HG03280 (cell line): Measurements from ENCODE around the gene POLDIP3.

Experiments used
- ATAC-seq: cut with Tn5 transposase; IDR thresholded peaks from one replicate; pipeline ENCODE4 v1.9.1; 2021; ENCODE audit warnings: mild to moderate bottlenecking, moderate library complexity; ENCODE audit not compliant: unreplicated experiment

Gene POLDIP3, protein sequence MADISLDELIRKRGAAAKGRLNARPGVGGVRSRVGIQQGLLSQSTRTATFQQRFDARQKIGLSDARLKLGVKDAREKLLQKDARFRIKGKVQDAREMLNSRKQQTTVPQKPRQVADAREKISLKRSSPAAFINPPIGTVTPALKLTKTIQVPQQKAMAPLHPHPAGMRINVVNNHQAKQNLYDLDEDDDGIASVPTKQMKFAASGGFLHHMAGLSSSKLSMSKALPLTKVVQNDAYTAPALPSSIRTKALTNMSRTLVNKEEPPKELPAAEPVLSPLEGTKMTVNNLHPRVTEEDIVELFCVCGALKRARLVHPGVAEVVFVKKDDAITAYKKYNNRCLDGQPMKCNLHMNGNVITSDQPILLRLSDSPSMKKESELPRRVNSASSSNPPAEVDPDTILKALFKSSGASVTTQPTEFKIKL

DNA sequence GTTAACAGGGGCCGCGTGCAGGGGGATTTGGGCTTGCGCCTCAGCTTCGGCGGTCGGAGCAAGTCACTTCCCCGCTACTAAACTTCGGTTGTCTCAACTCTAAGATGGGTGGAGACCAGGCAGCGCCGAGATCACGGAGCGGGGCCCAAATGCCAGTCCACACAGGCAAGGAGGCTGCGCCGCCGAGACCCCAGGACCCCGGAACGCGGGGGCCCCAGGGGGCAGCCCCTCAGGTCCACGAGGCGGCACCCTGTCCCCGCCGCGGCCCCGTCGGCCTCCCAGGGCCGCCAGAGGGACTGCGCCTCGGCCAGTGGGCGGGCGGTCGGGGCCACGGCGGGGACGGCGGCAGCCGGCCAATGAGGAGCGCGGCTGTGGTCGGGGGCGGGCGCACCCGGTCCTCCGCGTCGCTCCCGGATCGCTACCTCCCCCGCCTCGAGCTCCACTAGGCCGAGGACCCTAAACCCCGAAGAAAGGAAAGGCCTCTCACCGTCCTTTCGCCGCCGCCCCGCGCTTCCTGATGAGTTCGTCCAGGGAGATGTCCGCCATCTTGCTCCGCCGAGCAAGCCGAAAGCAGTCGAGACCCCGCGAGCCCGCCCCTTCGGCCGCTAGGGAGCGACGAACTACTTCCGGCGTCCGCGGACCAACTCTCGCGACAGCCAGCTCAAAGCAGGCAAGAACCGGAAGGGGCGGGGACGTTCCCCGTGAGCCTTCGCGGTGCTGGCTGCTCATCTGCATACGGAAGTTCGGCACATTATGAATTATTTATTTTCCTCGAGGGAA, at the start of gene POLDIP3:
POLDIP3 (minus strand) TSS at position 572 of the 780 bp plus-strand sequence; CDS start at position 546, 26 bp downstream.
- peak; percentile 72 for ATAC-seq

DNA sequence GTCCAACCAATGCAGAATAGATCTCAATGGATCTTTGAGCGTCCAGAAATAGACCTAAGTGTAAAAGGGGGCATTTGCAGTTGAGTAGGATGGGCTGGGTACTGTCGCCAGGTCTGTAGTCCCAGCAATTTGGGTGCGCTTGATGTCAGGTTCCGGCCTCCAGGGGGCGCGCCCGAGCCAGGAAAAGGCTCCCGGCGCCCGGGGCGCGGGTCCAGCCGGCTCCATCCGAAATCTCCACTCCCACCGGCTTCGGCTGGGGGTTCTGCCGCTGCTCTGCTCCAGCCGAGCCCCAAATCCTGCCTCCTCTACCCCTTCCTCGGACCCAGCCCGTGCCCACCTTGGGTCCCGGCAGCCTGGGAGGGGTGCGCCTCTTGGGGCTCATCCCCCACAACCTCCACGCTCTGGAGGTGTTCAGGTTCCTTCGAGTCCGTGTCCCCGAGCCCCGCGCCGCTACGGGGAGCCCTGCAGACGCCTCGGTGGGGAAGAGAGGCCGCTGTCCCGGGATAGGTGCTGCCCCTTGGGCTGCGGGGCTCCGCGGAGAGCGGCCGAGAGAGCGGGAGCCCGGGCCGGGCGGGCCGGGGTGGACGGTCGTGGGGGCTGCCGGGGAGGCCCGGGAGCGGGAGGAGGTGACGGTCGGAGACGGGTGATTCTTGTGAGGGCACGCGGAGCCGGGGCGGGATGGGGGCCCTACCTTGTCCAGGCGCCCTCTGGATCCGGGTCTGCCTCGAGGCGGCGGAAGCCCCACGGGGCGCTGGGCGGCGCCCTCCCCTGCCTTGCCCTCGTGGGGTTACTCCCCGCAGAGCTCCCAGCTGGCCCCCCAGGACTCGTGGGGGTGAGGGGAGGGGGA, 47.5 kb upstream of the POLDIP3 start:
- ATAC-seq, result peak; percentile 58

DNA sequence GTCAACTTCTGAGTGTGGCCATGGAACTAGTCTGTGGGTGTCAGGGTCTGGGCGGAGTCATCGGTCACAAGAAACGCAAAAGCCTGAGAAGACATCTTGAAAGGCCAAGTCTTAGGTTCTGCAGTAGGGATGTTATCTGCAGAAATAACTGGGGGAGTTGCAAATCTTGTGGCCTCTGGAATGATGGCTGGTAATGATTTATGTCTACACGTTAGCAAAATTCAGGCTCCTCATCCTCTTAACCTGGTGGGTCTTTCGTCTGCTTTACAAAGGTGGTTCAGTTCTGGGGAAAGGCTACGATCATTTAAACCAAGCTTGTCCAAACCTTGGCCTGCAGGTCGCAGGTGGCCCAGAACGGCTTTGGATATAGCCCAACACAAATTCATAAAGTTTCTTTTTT, 41.9 kb upstream of the POLDIP3 start:
- no peak for ATAC-seq

DNA sequence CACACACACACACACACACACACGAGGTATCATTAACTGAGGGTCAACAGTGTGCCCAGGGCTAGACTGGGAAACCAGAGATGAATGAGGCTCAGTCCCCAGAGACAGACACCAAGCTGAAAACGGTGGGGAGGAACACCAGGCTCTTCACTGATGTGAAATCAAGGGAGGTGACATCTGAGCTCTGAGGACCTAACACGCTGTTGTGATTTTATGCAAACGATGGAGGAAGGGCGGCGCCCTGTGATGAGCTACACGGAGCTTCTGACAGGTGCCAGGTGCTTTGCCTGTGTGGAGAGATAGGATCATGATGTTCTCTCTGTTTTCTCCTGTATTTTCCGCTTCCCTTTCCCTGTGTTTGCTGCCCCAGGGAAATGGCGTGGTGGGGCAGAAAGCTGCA, 41.0 kb upstream of the POLDIP3 start:
- ATAC-seq, result no peak

DNA sequence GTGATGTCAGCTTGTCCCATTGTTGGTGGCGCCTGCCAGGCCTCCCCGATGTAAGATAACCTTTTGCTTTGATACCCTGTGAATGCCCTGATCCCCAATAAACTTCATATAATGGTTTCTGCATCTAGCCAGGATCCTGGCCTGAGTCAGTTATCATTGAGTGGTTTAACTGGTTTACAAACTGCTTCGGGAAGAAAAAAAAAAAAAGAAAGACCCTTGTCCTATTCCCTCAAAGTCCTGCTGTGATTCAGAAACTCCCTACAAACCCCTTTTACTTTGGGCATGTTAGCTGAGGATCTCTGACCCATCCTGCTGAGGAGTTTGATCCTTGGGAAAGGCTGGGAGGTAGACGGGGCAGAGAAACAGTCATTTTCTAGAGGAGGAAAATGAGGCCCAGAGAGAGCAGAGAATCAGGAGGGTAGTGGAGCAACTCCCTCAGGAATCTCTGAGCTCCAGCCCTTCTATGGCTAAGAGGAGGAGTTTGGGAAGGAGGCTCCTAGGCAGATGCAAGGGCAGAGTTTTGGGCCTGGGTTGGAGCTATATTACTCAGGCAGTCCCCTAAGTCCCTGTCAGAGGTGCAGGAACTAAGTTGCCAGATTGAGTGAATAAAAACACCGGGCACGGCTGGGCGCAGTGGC, 39.9 kb upstream of the POLDIP3 start:
- ATAC-seq, result no peak

DNA sequence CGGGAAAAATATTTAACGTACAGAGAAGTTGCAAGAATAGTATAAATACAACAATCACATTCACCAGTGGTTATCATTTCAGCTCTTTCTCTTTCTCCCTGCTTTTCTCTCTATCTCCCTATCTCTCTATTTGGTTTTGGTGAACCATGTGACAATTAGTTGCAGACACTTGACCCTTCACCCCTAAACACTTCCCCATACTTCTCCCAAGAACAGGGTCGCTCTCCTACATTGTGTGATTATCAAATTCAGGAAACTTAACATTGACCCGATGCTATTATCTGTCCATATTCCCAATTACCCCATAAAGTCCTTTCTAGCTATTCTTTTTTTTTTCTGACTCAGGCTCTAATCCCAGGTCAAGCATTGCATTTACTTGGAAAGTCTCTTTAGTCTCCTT, 39.3 kb upstream of the POLDIP3 start:
- ATAC-seq, result no peak

DNA sequence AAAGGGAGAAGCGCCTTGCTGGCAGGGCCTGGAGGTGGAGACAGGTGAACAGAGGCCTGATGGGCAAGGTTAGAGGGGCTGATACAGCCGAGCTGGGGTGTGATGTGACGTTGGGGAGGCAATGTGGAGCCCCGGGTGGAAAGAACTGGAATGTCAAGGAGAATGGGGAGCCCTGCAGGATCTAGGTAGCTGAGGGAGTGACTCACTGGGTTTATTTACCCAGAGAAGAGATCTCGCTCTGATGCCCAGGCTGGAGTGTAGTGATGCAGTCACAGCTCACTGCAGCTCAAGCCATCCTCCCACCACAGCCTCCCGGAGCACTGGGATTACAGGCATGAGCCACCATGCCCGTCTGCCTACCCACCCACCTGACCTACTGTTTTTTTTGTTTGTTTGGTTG, 36.5 kb upstream of the POLDIP3 start:
- no peak for ATAC-seq

DNA sequence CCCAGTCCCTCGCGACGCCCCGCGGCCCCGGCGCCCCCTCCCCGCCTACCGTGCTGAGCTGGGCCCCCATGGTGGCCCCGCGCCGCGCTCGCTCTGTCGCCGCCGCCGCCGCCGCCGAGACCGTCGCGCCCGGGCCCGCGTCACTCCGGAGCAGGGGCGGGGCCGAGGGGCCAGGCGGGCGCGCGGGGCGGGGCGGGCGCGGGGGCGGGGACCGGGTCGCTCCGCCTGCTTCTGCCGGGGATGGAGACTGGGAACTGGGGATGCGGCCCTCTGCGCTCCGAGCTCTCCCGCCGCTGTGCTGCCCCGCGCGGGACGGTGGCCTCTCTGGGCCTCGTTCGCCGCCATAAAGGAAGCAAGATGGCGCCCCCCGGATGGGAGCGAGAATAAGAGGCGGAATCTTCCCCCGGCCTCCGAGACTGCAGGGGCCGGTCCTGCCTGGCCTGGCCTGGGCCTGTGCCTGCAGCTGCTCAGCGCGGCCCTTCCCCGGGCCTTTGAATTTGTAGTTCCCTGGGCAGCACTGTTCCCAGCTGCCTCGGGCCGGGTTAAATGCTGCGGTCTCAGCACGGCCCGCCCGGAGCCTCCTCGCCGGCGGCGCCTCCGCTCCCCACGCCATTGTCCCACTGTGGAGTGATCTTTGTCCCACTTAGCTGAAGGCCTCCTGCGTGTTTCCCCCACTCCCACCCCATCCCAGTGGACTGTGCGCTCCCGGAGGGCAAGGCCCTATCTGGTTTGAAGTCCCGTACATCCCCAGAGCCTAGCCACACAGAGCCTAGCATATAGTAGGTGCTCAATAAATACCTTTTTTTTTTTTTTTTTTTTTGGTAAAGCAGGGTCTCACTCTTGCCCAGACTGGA, 34.8 kb upstream of the POLDIP3 start, which contains the start of gene CYB5R3:
CYB5R3 (minus strand) TSS at position 147 of the 854 bp plus-strand sequence; CDS start at position 70, 77 bp downstream.
- ATAC-seq, result peak; percentile 64

DNA sequence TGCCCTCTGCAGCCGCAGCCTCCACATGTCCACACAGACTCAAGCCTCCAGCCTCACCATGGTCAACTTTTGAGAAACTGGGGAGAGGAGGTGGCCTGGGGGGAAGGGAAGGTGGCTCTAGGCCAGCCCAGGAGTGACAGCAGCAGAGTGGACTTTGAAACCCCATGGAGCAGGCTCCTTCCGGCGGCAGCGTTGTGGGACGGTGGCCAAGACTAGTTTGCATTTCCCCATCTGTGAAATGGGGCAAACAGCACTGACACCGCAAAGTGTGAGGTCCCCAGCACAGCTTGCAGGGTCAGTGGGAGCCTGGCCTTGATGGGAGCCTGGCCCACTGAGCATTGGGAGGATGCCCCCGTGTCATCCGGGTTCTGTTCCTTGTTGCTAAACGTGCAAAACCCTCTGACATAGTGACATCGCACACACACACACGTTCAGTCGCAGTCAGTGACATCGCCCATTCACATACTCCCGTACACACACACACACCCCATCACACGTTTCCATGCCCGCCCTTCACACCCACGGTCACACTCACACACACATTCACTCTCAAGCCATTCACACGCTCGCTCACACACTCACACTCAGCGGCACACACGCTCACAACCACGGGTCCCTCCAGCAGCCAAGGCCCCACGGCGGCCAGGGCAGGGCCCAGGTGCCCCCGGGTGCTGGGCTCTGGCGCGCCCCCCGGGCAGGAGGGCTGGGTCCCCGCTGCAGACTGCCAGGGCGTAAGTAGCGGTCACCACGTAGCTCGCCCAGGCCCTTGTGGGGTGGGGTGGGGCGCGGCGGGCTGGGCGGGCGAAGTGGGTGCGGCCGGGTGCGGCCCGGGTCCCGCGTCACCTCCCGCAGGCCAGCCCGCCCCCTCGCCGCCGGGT, 33.9 kb upstream of the POLDIP3 start:
- ATAC-seq, result peak; percentile 55

DNA sequence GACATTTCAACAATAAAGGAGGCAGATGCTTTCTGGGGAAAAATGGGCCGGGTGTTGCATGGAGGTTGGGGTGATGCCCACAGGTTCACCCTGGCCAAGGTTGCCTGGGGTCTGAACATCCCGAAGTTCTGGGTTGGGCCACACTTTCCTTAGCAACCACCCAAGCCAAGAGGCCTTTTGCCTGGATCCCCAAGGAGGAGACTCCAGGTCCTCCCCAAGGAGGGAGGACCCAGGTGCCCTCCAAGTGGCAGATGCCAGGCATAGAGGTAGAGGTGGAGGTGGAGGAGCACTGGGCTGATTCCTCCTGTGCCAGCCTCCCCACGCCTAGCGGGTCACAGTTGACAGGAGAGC, 33.3 kb upstream of the POLDIP3 start:
- ATAC-seq, result no peak

DNA sequence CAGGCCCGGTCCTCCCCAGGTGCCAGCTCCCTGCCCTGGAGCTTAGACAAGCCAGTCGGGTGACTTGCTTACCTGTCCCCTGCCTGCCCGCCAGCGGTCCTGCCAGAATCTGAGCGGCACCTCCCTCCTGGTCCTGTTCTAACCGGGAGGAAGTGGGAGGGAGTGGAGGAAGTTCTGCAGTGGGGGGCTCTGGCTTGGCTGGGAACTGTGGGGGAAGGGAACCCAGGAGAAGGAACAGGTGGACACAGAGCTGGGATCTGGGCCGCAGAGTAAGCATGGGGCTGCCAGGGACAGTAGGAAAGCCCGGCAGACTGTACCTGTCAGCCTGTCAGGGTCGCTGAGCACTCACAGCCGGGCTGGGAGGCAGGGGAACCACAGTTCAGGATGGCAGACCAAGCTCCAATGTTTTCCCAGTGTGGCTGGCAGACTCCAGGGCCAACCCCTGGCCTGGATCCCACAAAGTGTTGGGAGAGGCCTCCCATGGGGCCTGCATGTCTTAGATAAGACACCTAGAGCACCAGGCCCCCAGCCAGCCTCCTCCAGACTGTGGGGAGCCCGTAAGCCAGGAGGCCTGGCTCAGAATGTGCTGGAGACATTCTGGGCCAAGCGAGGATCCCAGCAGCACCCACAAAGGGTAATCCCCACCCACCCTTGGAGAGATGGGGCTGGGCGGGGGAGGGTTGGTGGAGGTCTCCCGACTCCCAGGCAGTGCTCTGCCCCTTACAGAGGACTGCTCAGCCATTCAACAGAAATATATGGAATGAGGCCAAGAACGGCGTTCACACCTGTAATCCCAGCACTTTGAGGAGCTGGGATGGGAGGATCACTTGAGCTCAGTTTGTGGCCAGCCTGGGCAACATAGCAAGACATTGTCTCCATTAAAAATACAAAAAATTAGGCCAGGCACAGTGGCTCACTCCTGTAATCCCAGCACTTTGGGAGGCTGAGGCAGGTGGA, 32.2 kb upstream of the POLDIP3 start:
- no peak for ATAC-seq

DNA sequence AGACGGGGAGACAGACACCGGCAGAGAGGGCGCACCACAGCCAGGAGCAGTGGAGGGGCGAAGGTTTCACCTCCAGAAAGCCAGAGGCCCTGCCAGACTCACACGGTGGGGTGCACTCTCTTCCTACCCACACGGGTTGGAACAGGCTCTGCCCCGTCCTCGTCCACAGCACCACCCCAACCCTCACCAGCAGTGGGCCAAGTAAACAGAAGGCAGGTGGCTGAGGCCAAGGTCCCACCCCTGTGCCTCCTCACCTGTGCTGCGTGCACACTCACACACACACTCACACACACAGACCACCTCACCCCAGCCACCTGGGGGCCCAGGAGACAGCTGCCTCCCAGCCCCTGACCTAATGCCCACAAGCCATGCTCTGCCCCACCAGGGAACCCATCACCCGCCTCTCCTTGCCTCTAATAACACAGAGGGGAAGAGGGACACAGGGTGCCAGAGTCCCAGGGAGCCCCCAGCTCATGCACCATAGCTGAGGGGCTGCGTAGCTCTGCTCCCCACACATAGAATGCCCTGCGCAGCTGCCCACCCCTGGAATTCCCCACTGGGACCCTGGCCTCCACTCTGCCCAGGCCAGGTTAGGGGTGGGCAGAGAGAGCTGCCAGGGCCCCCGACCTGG, 31.4 kb upstream of the POLDIP3 start:
- no peak for ATAC-seq

DNA sequence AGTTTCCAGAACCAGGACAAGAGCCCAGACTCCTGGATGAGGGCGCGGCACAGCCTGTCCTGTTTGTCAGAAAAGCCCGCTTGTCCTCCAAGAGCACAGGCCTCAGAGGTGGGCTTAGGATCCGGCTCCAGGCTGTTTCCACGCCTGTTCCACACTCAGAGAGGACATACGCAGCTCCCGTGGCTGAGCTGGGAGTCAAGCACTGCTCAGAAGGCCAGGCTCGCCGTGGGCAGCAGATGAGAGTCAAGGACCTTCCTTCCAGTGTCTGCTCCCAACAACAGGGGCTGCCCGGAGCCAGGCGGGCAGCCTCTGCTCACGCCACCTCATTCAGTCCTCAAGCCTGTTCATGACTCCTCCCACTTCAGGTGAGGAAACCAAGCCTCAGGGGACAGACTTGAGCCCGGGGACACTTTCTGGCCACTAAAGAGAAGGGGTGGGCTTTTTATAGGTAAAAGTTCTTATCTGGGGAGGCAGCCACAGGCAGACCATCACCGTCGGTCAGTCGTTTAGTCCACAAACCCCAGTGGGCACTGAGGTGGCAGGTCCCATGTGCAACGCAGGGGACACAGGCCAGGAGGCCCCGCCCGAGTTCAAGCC, 30.8 kb upstream of the POLDIP3 start:
- no peak for ATAC-seq

DNA sequence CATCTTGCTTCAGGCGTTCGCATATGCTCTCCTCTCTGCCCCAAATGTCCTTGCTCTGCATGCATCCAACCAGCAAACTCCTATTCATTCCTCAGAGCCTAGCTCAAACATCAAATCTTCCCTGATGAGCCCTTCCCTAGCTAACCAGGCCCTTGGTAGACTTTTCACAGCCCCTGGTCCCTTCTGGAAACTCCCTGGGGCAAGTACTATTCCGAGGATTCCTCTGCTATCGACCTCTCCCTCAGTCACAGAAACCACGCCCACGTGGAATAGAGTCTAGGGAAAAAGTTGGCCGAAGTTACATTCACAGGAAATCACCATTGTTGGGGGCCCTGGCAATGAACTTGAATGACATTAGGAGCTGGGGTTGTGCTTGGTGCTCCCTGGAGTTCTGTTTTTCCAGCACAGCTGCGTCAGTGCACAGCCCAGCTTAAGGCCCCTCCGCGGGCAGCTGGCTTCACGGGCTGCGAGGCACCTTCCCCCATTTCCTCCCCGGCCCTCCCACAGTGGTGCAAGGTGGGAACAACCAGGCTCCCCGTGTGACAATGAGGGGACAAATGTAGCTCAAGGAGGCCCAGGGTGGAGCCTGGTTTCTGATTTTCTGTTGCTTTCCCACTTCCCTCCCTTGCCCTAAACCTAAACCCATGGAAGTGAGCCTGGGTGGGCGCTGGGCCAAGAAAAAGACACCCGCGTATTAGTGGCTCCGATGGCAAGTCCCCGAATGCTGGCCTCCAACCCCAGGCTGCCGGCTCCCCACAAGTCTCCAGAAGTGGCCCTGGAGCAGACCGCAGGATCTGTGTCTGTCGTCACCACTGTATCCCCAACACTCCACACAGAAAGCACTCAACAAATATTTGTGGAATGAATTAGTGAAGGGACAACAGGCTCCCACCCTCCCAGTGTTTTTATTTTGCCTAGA, 30.0 kb upstream of the POLDIP3 start:
- no peak for ATAC-seq

DNA sequence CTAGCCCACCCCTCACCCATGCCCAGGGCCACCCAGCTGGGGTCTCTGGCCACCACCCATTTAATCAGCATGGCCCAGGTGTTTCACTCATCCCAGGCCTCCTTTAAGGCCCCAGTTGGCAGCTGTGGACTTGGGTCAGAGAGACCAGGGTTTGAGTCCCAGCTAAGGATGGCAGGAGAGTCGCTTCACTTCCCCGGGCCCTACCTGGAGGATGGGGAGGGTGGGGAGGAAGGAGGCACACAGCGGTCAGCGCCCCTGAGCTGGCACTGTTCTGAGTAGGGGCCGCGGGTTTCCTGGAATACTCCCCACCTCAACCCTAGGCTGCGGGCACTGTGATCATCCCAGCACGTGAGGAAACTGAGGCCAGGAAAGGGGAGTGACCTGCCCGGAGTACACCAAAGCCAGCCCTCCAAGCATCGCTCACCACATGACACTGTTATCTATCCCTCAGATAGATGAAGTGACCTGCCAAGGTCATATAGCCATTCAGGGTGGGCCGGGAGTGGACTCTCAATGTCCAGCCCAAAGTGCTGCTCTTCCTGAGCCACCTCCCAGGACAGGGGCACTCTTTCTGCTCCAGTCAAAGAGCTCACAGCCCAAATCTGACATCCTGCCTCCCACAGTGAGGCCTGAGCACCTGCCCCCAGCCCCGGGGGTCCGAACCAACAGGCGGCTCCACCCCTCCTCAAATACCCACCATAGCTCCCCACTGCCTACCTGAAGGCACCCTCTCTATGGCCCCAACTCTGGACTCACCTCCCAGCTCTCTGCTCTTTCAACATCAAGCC, 29.1 kb upstream of the POLDIP3 start:
- no peak for ATAC-seq
